Liver (tissue), 9 donors: ENCODE results near the gene TMEM184C. TPM values are rescaled to one million over a fixed set of nuclear protein-coding genes. Genes with fewer than 3 reads are reported as not detected.

ENCODE experiments used
- DNase-seq: peaks from one replicate; pipeline ENCODE4 v3.0.0-alpha.2; 2017; ENCODE audit warnings: low spot score
- H3K27ac ChIP-seq, 2 donors: one replicate each; pipeline ENCODE4 v1.7.0; 2013; ENCODE audit warnings: inconsistent platforms in 2 of 2, low read length in 2 of 2, control low read depth in 1 of 2, low read depth in 1 of 2, mild to moderate bottlenecking in 1 of 2
- H3K27me3 ChIP-seq, 4 donors: one replicate each; pipeline versions ENCODE4 v1.6.1 to v1.7.0; 2013; ENCODE audit warnings: low read length in 3 of 4, inconsistent platforms in 1 of 4, mild to moderate bottlenecking in 1 of 4, moderate library complexity in 1 of 4; ENCODE audit not compliant: control insufficient read depth in 4 of 4, insufficient read depth in 4 of 4
- H3K36me3 ChIP-seq, 4 donors: one replicate each; pipeline versions ENCODE4 v1.6.1 to v1.7.0; 2013; ENCODE audit warnings: low read length in 3 of 4, mild to moderate bottlenecking in 3 of 4, low read depth in 1 of 4, moderate library complexity in 1 of 4; ENCODE audit not compliant: control insufficient read depth in 4 of 4, insufficient read depth in 3 of 4
- H3K4me1 ChIP-seq, 4 donors: one replicate each; pipeline versions ENCODE4 v1.6.1 to v1.7.0; 2013; ENCODE audit warnings: low read length in 3 of 4, mild to moderate bottlenecking in 3 of 4, moderate library complexity in 1 of 4; ENCODE audit not compliant: control insufficient read depth in 4 of 4, insufficient read depth in 4 of 4
- H3K4me3 ChIP-seq, 3 donors: one replicate each; pipeline versions ENCODE4 v1.6.1 to v1.7.0; 2013; ENCODE audit warnings: low read length in 3 of 3, control low read depth in 1 of 3, low read depth in 1 of 3, mild to moderate bottlenecking in 1 of 3
- H3K9ac ChIP-seq, 2 donors: one replicate each; pipeline ENCODE4 v1.7.0; 2013; ENCODE audit warnings: low read length in 2 of 2, mild to moderate bottlenecking in 2 of 2, moderate library complexity in 2 of 2, control low read depth in 1 of 2, low read depth in 1 of 2
- H3K9me3 ChIP-seq, 4 donors: one replicate each; pipeline versions ENCODE4 v1.6.1 to v1.7.0; 2013; ENCODE audit warnings: low read length in 3 of 4; ENCODE audit not compliant: control insufficient read depth in 4 of 4
- CTCF ChIP-seq: fragments of 150-350 bp; IDR thresholded peaks from 2 replicates; pipeline ENCODE4 v1.5.1; 2017; ENCODE audit warnings: improper control_type of control experiment, low read depth, low read length; ENCODE audit not compliant: missing input control
- EGR1 ChIP-seq, 2 donors: IDR thresholded peaks; 2 replicates each; pipeline ENCODE4 v1.6.1; 2016 to 2018; ENCODE audit warnings: antibody characterized with exemption in 2 of 2, low read depth in 2 of 2
- FOXA1 ChIP-seq: IDR thresholded peaks from 2 replicates; pipeline ENCODE4 v1.6.1; 2016; ENCODE audit warnings: antibody characterized with exemption
- FOXA2 ChIP-seq: IDR thresholded peaks from 2 replicates; pipeline ENCODE4 v1.6.1; 2016; ENCODE audit warnings: antibody characterized with exemption
- GABPA ChIP-seq, 2 donors: IDR thresholded peaks in 1 of 2; conservative IDR thresholded peaks in 1 of 2; 2 replicates each; pipeline ENCODE4 v1.6.1; 2016; ENCODE audit warnings: antibody characterized with exemption in 2 of 2, mild to moderate bottlenecking in 1 of 2, moderate library complexity in 1 of 2
- HNF4A ChIP-seq, 2 donors: conservative IDR thresholded peaks; 2 replicates each; pipeline ENCODE4 v1.6.1; 2016; ENCODE audit warnings: antibody characterized with exemption in 2 of 2, mild to moderate bottlenecking in 2 of 2
- HNF4G ChIP-seq: IDR thresholded peaks from 2 replicates; pipeline ENCODE4 v1.6.1; 2016; ENCODE audit warnings: antibody characterized with exemption
- JUND ChIP-seq, 2 donors: IDR thresholded peaks; 2 replicates each; pipeline ENCODE4 v1.6.1; 2016; ENCODE audit warnings: antibody characterized with exemption in 2 of 2
- NR2F2 ChIP-seq: IDR thresholded peaks from 2 replicates; pipeline ENCODE4 v1.6.1; 2016; ENCODE audit warnings: antibody characterized with exemption
- RAD21 ChIP-seq, 2 donors: IDR thresholded peaks; 2 replicates each; pipeline ENCODE4 v1.6.1; 2016; ENCODE audit warnings: antibody characterized with exemption in 2 of 2, mild to moderate bottlenecking in 2 of 2
- REST ChIP-seq: IDR thresholded peaks from 2 replicates; pipeline ENCODE4 v1.6.1; 2016; ENCODE audit warnings: antibody characterized with exemption, mild to moderate bottlenecking
- RXRA ChIP-seq, 2 donors: IDR thresholded peaks; 2 replicates each; pipeline ENCODE4 v1.6.1; 2017 to 2018; ENCODE audit warnings: antibody characterized with exemption in 2 of 2, mild to moderate bottlenecking in 1 of 2
- SP1 ChIP-seq: IDR thresholded peaks from 2 replicates; pipeline ENCODE4 v1.6.1; 2018; ENCODE audit warnings: antibody characterized with exemption, mild to moderate bottlenecking
- TAF1 ChIP-seq: conservative IDR thresholded peaks from 2 replicates; pipeline ENCODE4 v1.6.1; 2016; ENCODE audit warnings: antibody characterized with exemption, mild to moderate bottlenecking
- YY1 ChIP-seq: IDR thresholded peaks from 2 replicates; pipeline ENCODE4 v1.6.1; 2016; ENCODE audit warnings: antibody characterized with exemption, mild to moderate bottlenecking
- WGBS: extraction: QIAGEN DNeasy Blood & Tissue Kit; methylation state at CpG from one replicate; pipeline ENCODE4 v1.1.7; 2013; 5-methylcytosine and 5-hydroxymethylcytosine counted together
- polyA plus RNA-seq, 2 donors: library from polyadenylated mRNA; stranded (reverse) in 1 of 2; unstranded in 1 of 2; fragments of 200-250 nt in 1 of 2; fragments of >200 nt in 1 of 2; fragmentation: Nextera tagmentation in 1 of 2; extraction: Ambion mirVana in 1 of 2; gene quantifications; one replicate each; pipeline versions ENCODE4 v1.2.1 to v1.2.3, GENCODE V29; 2013 to 2015
- total RNA-seq, 2 donors: library from RNA; depleted of rRNA; stranded (reverse); fragments of >200 nt; gene quantifications; one replicate each; pipeline ENCODE4 v1.2.3, GENCODE V29; 2014
- TF ChIP-seq, protein P1 (sequence below): IDR thresholded peaks from 2 replicates; pipeline ENCODE4 v1.6.1; 2016; ENCODE audit warnings: antibody characterized with exemption
- TF ChIP-seq, protein P2 (sequence below): IDR thresholded peaks from 2 replicates; pipeline ENCODE4 v1.6.1; 2016; ENCODE audit warnings: antibody characterized with exemption
- TF ChIP-seq, protein P3 (sequence below): IDR thresholded peaks from 2 replicates; pipeline ENCODE4 v1.6.1; 2016; ENCODE audit warnings: antibody characterized with exemption
- donor health status: healthy.
- donor health status: healthy.
- donor health status: healthy.
- donor health status: healthy.
- donor health status: healthy.

The TMEM184C gene
- total and polyA plus RNA-seq, 4 donors: 9.1 to 31.4 (median 13.4) TPM

DNA sequence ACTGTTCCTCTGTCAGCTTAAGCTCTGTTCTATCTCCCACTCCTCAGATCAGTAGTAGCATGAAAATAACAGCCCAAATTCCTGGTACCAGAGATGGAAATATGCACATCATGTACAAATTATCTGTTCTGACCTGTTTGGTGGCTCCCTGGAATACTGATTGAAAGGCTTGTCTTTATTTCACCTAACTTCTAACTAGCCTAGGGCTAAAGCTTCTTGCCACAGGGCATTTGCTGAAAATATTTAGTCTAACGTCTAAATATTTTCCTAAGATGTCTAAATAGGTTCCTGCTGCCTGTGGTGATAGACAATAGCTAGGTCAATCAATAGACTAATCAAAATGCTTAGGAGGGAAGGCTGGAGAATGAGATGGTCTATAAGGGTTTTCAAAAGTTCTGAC, 79.7 kb downstream of the TMEM184C start:
- peaks cover 0 to 2% (median 0%) of the 10 kb centered on the region in 4 donors for H3K9me3 ChIP-seq

More for the DNA sequence above, 79.7 kb downstream of the TMEM184C start:
- DNase-seq: no peak
- Histone ChIP-seq H3K27me3 (peaks cover 0 to 4% (median 3%) of the 10 kb centered on the region in 4 donors), H3K9ac (no peak overlapping the region), H3K4me1 (no peaks in the 10 kb centered on the region), H3K4me3 (no peak overlapping the region), H3K27ac (no peak overlapping the region), H3K36me3 (no peaks in the 10 kb centered on the region)
- 39% methylated on average over 1 of the region's 1 CpG for WGBS
- TF ChIP-seq CTCF (no peak), JUND (IDR thresholded peaks at IDR 0.05) (no peak), SP1 (no peak), HNF4A (conservative IDR thresholded peaks at IDR 0.05) (no peak), RXRA (IDR thresholded peaks at IDR 0.05) (no peak), FOXA1 (no peak), RAD21 (IDR thresholded peaks at IDR 0.05) (no peak), REST (no peak), TAF1 (no peak), EGR1 (IDR thresholded peaks at IDR 0.05; ENCODE audit: low read depth in 2 of 2) (no peak), GABPA (IDR thresholded peaks at IDR 0.05 in 1 of 2, conservative IDR thresholded peaks at IDR 0.05 in 1 of 2) (no peak), NR2F2 (no peak), FOXA2 (no peak), YY1 (no peak), HNF4G (no peak)
- TF ChIP-seq, protein P1, sequence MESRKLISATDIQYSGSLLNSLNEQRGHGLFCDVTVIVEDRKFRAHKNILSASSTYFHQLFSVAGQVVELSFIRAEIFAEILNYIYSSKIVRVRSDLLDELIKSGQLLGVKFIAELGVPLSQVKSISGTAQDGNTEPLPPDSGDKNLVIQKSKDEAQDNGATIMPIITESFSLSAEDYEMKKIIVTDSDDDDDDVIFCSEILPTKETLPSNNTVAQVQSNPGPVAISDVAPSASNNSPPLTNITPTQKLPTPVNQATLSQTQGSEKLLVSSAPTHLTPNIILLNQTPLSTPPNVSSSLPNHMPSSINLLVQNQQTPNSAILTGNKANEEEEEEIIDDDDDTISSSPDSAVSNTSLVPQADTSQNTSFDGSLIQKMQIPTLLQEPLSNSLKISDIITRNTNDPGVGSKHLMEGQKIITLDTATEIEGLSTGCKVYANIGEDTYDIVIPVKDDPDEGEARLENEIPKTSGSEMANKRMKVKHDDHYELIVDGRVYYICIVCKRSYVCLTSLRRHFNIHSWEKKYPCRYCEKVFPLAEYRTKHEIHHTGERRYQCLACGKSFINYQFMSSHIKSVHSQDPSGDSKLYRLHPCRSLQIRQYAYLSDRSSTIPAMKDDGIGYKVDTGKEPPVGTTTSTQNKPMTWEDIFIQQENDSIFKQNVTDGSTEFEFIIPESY: no peak
- TF ChIP-seq, protein P2, sequence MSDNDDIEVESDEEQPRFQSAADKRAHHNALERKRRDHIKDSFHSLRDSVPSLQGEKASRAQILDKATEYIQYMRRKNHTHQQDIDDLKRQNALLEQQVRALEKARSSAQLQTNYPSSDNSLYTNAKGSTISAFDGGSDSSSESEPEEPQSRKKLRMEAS: no peak
- TF ChIP-seq, protein P3, sequence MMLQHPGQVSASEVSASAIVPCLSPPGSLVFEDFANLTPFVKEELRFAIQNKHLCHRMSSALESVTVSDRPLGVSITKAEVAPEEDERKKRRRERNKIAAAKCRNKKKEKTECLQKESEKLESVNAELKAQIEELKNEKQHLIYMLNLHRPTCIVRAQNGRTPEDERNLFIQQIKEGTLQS: no peak
